ENCODE results near the gene MRPS18A.
"Not testable (repeated sequence)": the region's sequence is repeated elsewhere in the genome, so short reads cannot be mapped to it uniquely, and the experiment has no call there.

The MRPS18A gene

GRCh38 chr6:43717389-43717788 lies 29.8 kb upstream of the MRPS18A start:
- DNase-seq (ENCODE audit: low read depth), result no peak

GRCh38 chr6:43716099-43716498 lies 28.5 kb upstream of the MRPS18A start:
- no peak for DNase-seq (ENCODE audit: low read depth)

GRCh38 chr6:43715056-43715788 lies 27.6 kb upstream of the MRPS18A start:
- no peak for DNase-seq (ENCODE audit: low read depth)

- no peak for DNase-seq (ENCODE audit: low read depth)
Measured at GRCh38 chr6:43714311-43715055, 26.9 kb upstream of the MRPS18A start.

DNA sequence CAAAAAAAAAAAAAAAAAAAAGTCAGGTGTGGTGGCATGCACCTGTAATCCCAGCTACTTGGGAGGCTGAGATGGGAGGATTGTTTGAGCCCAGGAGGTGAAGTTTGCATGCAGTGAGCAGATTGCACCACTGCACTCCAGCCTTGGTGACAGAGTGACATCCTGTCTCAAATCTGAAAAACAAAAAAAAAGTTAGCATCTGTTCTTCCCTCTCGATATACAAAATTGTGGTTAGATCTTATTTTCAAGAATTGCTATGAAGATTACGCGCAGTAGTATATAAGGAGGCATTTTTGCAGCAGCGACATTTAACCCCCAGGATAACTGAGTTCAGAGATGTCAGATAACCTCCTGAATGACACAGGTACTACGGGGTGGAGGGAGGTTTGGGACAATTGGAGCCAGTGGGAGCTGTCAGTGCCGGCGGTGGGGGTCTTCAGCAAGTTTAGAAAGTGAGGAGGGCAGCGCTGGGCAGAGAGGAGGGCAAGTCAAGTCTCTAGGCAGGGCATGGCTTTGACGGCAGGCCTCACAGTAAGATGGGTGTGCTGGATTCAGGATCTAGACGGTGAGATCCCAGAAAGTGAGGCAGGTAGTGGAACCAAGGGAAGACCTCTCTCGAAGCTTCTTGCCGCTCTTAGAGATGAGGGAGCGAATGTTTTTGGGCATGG lies 26.2 kb upstream of the MRPS18A start:
- no peak for DNase-seq (ENCODE audit: low read depth)

DNA sequence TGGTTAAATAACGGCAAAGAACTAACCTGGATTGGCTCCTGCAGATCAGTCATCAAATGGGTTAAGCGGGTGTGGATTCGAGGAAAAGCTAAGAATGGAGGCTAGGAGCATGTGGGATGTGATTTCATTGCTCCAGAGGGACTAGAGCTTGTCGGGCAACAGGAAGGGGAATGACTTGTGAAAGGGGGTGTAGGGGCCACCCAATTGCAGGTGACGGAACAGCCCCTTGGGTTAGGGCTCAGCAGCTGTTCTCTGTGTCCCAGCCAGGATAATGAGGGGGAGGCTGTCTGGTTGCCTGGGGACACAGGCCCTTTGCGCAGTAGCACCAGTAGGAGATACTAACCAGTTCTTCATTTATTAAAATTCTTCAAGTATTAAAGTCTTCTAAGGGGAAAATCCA lies 25.0 kb upstream of the MRPS18A start:
- DNase-seq (ENCODE audit: low read depth), result no peak

- DNase-seq (ENCODE audit: low read depth), result no peak
Measured at GRCh38 chr6:43710576-43710975, 23.0 kb upstream of the MRPS18A start.

- DNase-seq (ENCODE audit: low read depth), result no peak
Measured at GRCh38 chr6:43709654-43710303, 22.2 kb upstream of the MRPS18A start.

DNA sequence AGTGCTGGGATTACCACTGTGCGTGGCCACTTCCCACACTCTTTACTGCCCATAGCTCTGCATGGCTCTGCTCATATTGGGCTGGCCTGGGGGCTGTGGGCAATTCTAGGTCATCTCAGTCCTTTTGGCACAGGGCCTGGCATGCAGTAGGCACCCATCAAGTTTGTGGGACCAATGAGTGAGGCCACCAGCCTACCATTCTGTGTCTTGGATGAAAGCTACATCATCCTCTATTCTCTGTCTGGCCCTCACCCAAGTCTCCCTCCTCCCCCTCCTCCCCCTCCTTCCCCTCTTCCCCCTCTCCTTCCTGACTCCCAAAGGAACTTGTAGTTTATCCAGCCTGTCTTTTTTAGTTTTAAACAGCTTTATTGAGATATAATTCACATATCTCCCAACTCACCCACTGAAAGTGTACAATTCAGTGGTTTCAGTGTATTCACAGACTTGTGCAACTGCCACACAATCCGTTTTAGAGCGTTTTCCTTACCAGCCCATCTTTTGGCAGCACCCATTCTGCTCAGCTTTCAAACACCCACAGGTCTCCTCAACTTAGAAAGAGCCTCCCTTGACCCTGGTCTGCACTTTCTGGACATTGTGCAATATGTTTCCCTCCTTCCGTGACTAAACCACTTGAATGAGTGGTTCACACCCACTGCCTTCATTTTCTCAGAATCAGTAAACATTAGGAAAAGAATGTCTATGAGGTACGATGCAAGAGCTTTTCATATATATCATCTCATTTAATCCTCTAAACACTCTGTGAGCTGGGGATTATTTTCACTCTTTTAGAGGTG lies 21.5 kb upstream of the MRPS18A start:
- peak; percentile 54 for DNase-seq (ENCODE audit: low read depth)

GRCh38 chr6:43707767-43708166 lies 20.2 kb upstream of the MRPS18A start:
- DNase-seq (ENCODE audit: low read depth), result no peak

- no peak for DNase-seq (ENCODE audit: low read depth)
Measured at GRCh38 chr6:43707269-43707668, 19.7 kb upstream of the MRPS18A start.

DNA sequence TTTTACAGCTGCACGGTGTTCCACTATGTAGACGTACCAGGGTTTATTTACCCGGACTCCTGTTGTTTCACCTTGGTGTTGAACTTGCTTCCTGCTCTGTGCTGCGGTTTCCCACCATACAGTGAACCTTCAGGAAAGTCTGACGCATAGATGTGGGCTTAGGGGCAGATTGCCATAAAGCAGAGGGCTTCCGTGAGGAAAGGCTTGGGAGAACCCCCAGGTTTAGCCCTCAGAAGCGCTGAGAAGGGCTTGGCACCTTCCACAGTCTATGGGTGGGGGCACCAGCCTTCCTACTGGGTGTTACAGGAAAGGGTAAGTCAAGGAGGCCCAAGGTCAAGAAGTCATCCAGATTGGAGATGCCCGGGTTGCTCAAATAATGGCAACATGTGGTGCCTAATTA lies 19.2 kb upstream of the MRPS18A start:
- no peak for DNase-seq (ENCODE audit: low read depth)

- DNase-seq (ENCODE audit: low read depth), result no peak
Measured at GRCh38 chr6:43705996-43706395, 18.4 kb upstream of the MRPS18A start.

DNA sequence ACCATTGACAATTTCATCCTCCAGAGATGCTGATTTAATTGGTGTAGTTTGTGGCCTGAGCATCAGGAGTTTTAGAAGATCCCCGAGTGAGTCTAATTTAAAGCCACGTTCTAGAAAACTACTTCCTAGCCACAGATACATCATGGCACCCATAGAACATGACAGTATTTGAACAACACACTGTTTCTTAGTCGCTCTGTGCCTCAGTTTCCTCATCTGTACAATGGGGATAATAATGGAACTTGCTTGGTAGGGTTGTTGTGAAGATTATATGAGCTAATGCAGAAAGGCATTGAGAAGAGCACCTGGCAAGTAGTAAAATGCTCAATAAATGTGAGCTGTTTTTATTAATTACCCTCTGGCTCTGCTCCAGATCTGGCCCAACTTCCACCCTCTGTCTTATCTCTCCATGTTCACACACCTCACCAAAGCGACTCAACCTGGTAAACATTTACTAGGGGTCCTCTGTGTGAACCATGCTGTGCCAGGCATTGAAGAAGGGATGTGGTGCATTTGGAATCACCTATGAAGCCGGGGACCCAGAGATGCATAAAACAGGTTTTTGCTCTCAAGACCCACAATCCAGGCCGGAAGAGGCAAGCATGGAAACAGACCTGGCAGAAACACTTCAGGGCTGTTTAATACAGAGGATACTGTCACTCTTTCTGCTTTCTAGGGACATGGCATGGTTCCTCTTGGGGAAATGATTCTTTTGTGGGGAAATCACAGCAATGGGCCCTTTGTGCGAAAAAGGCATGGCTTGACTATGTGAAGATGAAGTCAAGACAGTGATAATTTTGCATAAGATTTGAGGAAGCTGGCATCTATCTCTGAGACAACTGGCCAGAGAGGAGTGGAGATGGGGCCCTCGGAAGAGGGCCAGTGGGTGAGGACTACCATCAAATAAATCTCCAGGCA lies 16.2 kb upstream of the MRPS18A start:
- DNase-seq (ENCODE audit: low read depth), result no peak

- DNase-seq (ENCODE audit: low read depth), result peak; percentile 91
Measured at GRCh38 chr6:43702534-43703440, 15.2 kb upstream of the MRPS18A start.

- DNase-seq (ENCODE audit: low read depth), result no peak
Measured at GRCh38 chr6:43702171-43702533, 14.6 kb upstream of the MRPS18A start.

GRCh38 chr6:43700939-43701560 lies 13.5 kb upstream of the MRPS18A start:
- not testable (repeated sequence) for DNase-seq (ENCODE audit: low read depth)

DNA sequence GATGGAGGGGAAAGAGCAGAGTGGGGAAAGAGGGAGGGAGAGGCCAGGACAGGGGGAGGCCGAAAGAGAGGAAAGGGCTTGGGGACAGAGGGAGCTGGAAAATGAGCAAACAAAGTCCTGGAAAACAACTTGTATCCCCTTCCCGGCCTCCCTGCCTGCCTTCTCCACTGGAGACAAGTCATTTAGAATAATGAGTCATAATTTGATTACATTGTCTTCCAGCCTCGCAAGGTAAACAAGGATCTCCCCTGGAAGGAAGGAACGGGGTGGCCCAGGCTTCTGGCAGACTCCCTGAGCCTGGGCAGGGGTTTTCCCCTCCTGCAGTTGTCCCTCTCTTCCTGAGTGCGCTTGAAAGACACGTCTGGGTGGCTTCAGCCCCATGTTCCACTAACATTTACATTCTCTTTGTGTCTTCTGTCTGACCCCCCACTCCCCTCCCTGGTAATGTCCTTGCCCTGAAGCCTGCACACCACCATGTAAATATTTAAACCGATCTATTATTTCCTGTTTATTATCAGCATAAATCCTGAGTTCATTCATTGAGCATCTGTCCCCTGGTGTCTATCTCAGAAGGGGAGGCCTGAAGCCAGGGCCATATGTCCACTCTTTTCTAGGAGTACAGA lies 12.1 kb upstream of the MRPS18A start:
- DNase-seq (ENCODE audit: low read depth), result no peak
